OCI-LY3 (cell line): Measurements from ENCODE around the gene PCDH15.

Experiments used
- H2AFZ ChIP-seq: fragments of 200-600, 300-600 bp; shearing (Covaris generic); 2 replicates; pipeline ENCODE4 v1.6.0; 2014; ENCODE audit warnings: antibody characterized with exemption, low read depth, low read length
- H3K27ac ChIP-seq: fragments of 200-600, 300-600 bp; sonication (generic); 2 replicates; pipeline ENCODE4 v1.5.1; 2014; ENCODE audit warnings: mild to moderate bottlenecking, low read length, moderate library complexity, mixed read lengths
- H3K27me3 ChIP-seq: fragments of 200-600, 300-600 bp; sonication (generic); 2 replicates; pipeline ENCODE4 v1.6.1; 2014; ENCODE audit warnings: low read depth, low read length, mixed read lengths
- H3K36me3 ChIP-seq: fragments of 200-600, 300-600 bp; sonication (generic); replicated peaks from 2 replicates; pipeline ENCODE3; 2014; ENCODE audit warnings: low read depth, low read length, mixed read lengths
- H3K4me1 ChIP-seq: fragments of 300-600, 200-600 bp; sonication (generic); 2 replicates; pipeline ENCODE4 v1.6.1; 2014; ENCODE audit warnings: low read length, mixed read lengths
- H3K4me2 ChIP-seq: fragments of 200-600, 300-600 bp; sonication (generic); 2 replicates; pipeline ENCODE4 v1.6.1; 2014; ENCODE audit warnings: low read length, mixed read lengths
- H3K4me3 ChIP-seq: fragments of 300-600, 200-600 bp; sonication (generic); 2 replicates; pipeline ENCODE4 v1.5.1; 2014; ENCODE audit warnings: antibody characterized with exemption, mild to moderate bottlenecking, low read length, moderate library complexity
- H3K79me2 ChIP-seq: fragments of 300-600, 200-600 bp; shearing (Covaris generic); 2 replicates; pipeline ENCODE4 v1.6.1; 2014; ENCODE audit warnings: mild to moderate bottlenecking, low read length, mixed read lengths
- H3K9ac ChIP-seq: fragments of 300-600, 200-600 bp; shearing (Covaris generic); 2 replicates; pipeline ENCODE4 v1.6.0; 2014; ENCODE audit warnings: mild to moderate bottlenecking, low read length, moderate library complexity
- H3K9me3 ChIP-seq: fragments of 200-600, 300-600 bp; shearing (Covaris generic); 2 replicates; pipeline ENCODE4 v1.6.1; 2014; ENCODE audit warnings: low read length, mixed read lengths; ENCODE audit not compliant: insufficient read depth
- H4K20me1 ChIP-seq: fragments of 200-600, 300-600 bp; sonication (generic); 2 replicates; pipeline ENCODE4 v1.6.1; 2016; ENCODE audit warnings: low read length, mixed read lengths; ENCODE audit not compliant: insufficient read depth
- EZH2phosphoT487 ChIP-seq: fragments of 200-600 bp; shearing (Covaris generic); IDR thresholded peaks from 2 replicates; pipeline ENCODE4 v1.6.1; 2018; ENCODE audit warnings: antibody characterized with exemption, mixed run types, low read depth
- TF ChIP-seq, protein P1 (sequence below): fragments of 200-600, 300-600 bp; sonication (generic); IDR thresholded peaks from 2 replicates; pipeline ENCODE4 v1.5.1; 2014; ENCODE audit warnings: antibody characterized with exemption, low read length, low read depth

The PCDH15 gene

GRCh38 chr10:54159924-54160323 is 641.1 kb downstream of the PCDH15 start:
- H3K36me3 ChIP-seq: no peaks in the 10 kb centered on the region
- H3K4me3 ChIP-seq: no peak overlapping the region
- no peaks in the 10 kb centered on the region for H4K20me1 ChIP-seq
- no peak overlapping the region for H3K9ac ChIP-seq
- no peaks in the 10 kb centered on the region for H3K4me1 ChIP-seq
- H3K79me2 ChIP-seq: no peaks in the 10 kb centered on the region
- no peak overlapping the region for H2AFZ ChIP-seq
- H3K27ac ChIP-seq: no peak overlapping the region
- H3K9me3 ChIP-seq: no peaks in the 10 kb centered on the region
- no peaks in the 10 kb centered on the region for H3K27me3 ChIP-seq
- no peak overlapping the region for H3K4me2 ChIP-seq
- TF ChIP-seq, protein P1, sequence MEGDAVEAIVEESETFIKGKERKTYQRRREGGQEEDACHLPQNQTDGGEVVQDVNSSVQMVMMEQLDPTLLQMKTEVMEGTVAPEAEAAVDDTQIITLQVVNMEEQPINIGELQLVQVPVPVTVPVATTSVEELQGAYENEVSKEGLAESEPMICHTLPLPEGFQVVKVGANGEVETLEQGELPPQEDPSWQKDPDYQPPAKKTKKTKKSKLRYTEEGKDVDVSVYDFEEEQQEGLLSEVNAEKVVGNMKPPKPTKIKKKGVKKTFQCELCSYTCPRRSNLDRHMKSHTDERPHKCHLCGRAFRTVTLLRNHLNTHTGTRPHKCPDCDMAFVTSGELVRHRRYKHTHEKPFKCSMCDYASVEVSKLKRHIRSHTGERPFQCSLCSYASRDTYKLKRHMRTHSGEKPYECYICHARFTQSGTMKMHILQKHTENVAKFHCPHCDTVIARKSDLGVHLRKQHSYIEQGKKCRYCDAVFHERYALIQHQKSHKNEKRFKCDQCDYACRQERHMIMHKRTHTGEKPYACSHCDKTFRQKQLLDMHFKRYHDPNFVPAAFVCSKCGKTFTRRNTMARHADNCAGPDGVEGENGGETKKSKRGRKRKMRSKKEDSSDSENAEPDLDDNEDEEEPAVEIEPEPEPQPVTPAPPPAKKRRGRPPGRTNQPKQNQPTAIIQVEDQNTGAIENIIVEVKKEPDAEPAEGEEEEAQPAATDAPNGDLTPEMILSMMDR: no peak
- TF ChIP-seq EZH2phosphoT487: no peak

DNA sequence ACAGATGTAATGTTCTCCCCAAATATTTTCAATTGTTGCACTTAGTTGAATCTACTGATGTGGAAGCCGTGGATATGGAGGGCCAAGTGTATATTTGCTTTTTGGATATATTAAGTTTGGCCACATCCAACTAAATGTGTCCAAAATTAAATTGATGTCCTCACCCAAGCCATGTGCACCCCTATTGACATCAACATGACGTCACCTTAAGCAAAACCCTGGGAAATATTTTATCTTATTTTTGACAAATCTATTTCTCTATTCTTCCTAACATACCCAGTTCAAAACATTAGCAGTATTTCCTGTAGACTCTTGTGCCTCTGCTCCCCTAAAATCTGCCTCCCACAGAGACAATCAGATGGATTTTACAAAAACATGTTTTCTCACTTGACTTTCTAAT is 652.5 kb downstream of the PCDH15 start:
- Histone ChIP-seq H3K36me3 (no peaks in the 10 kb centered on the region), H3K79me2 (no peaks in the 10 kb centered on the region), H3K4me3 (no peak overlapping the region), H3K9ac (no peak overlapping the region), H3K27ac (no peak overlapping the region), H3K27me3 (no peaks in the 10 kb centered on the region), H3K9me3 (no peaks in the 10 kb centered on the region), H3K4me1 (no peaks in the 10 kb centered on the region), H2AFZ (no peak overlapping the region), H3K4me2 (no peak overlapping the region), H4K20me1 (no peaks in the 10 kb centered on the region)
- TF ChIP-seq EZH2phosphoT487: no peak
- TF ChIP-seq, protein P1: no peak

DNA sequence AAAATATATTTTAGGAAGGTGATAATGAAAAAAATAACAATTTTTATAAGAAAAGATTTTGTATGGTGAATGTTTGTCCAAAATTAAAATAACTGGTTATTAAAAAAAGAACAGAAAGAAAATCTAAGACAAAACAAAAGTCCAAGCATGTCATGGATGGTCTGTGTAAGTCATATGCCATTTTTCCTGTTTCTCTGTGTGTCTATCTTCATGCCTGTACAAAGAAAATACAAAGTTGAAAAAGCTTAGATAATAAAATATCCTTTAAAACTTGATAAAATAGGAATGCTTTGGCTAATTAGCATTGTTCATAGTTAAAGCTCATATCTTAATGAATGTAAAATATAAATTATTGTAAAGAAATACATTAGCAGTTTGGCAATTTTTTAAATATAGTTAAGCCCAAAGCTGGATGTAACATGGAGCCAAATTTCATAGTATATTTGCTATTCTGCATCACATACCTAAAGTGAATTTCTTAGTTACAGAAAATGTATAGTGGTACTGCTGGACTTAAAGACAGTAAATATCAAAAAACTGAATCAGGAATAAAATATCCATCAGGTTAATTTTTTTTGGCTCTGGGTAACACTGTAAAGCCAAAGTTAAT is 661.1 kb downstream of the PCDH15 start:
- H3K27ac ChIP-seq: no peak overlapping the region
- H3K4me2 ChIP-seq: no peak overlapping the region
- H3K27me3 ChIP-seq: no peaks in the 10 kb centered on the region
- no peaks in the 10 kb centered on the region for H3K79me2 ChIP-seq
- H4K20me1 ChIP-seq: no peaks in the 10 kb centered on the region
- no peak for TF ChIP-seq EZH2phosphoT487
- TF ChIP-seq, protein P1: no peak
- no peaks in the 10 kb centered on the region for H3K4me1 ChIP-seq
- no peaks in the 10 kb centered on the region; the same call in 1 of the 2 replicates for H3K9me3 ChIP-seq
- H2AFZ ChIP-seq: no peak overlapping the region
- no peak overlapping the region for H3K9ac ChIP-seq
- H3K36me3 ChIP-seq: peaks cover 3% of the 10 kb centered on the region
- H3K4me3 ChIP-seq: no peak overlapping the region

DNA sequence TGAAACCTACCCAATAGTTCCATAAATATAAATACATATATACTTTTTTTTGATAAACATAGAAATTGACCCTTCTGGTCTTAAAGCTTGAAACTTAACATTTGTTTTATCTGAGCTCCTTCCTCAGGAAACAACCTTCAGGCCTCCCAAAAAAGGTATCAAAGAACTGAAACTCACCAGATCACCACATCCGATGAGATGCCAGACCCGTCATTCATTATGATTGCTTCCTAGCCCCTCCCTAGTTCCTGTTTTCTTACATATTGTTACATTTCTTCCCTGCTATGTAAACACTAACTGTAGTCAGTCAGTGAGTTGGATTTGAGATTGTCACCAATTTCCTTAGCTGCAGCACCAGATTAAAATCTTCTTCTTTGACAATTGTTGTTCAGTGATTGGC is 663.6 kb downstream of the PCDH15 start:
- TF ChIP-seq, protein P1: no peak
- no peak for TF ChIP-seq EZH2phosphoT487
- Histone ChIP-seq H3K4me1 (peaks cover 8% of the 10 kb centered on the region), H3K27me3 (no peaks in the 10 kb centered on the region), H4K20me1 (no peaks in the 10 kb centered on the region), H3K36me3 (peaks cover 3% of the 10 kb centered on the region), H3K4me2 (no peak overlapping the region), H3K4me3 (no peak overlapping the region), H3K9ac (no peak overlapping the region), H3K27ac (no peak overlapping the region), H3K79me2 (no peaks in the 10 kb centered on the region), H3K9me3 (no peaks in the 10 kb centered on the region; the same call in 1 of the 2 replicates), H2AFZ (no peak overlapping the region)
